NB4 (cell line): Measurements from ENCODE around the gene PSMC3.

Experiments used
- DNase-seq: peaks from one replicate; pipeline ENCODE4 v3.0.0; 2010; ENCODE audit warnings: low read depth
- H3K4me3 ChIP-seq: one replicate; pipeline ENCODE4 v1.5.1; 2011; ENCODE audit warnings: mild to moderate bottlenecking, low read depth, low read length, moderate library complexity
- CTCF ChIP-seq: IDR thresholded peaks from one replicate; pipeline ENCODE4 v1.5.1; 2012; ENCODE audit warnings: low read depth, low read length
- MAX ChIP-seq: IDR thresholded peaks from 2 replicates; pipeline ENCODE4 v1.6.1; 2011; ENCODE audit warnings: low read depth, low read length
- MYC ChIP-seq: IDR thresholded peaks from 2 replicates; pipeline ENCODE4 v1.6.1; 2011; ENCODE audit warnings: low read depth, low read length
- POLR2A ChIP-seq: IDR thresholded peaks from 2 replicates; pipeline ENCODE4 v1.6.1; 2011; ENCODE audit warnings: mild to moderate bottlenecking; ENCODE audit not compliant: insufficient read length; ENCODE audit errors: extremely low read depth

Gene PSMC3

GRCh38 chr11:47448566-47449427, 22.6 kb upstream of the PSMC3 start, which contains the start of gene RAPSN:
Gene RAPSN, minus strand, starts transcription at chr11:47449136. Its CDS starts 172 bp downstream, at chr11:47448964.
- DNase-seq: no peak
- H3K4me3 ChIP-seq: no peak within 1 kb of the TSS
- TF ChIP-seq CTCF: no peak
- no peak for TF ChIP-seq MAX

GRCh38 chr11:47447906-47448305, 21.7 kb upstream of the PSMC3 start:
- DNase-seq: no peak
- no peak overlapping the region for H3K4me3 ChIP-seq
- TF ChIP-seq POLR2A (no peak), MYC (no peak), CTCF (no peak), MAX (no peak)

- H3K4me3 ChIP-seq: no peak overlapping the region
- no peak for DNase-seq
- TF ChIP-seq POLR2A: no peak
- TF ChIP-seq CTCF: no peak
- no peak for TF ChIP-seq MAX
- TF ChIP-seq MYC: no peak
Observed at GRCh38 chr11:47446833-47447232, 20.6 kb upstream of the PSMC3 start.

GRCh38 chr11:47445840-47446239, 19.6 kb upstream of the PSMC3 start:
- DNase-seq: no peak
- H3K4me3 ChIP-seq: no peak overlapping the region
- TF ChIP-seq MYC (no peak), MAX (no peak), CTCF (no peak), POLR2A (no peak)

GRCh38 chr11:47443817-47444216, 17.6 kb upstream of the PSMC3 start:
- TF ChIP-seq CTCF (no peak), POLR2A (no peak), MAX (no peak), MYC (no peak)
- no peak overlapping the region for H3K4me3 ChIP-seq
- DNase-seq: no peak
